Small intestine (tissue), 7 donors: ENCODE results near the gene KHNYN. TPM values are rescaled to one million over a fixed set of nuclear protein-coding genes. Genes with fewer than 3 reads are reported as not detected.

ENCODE experiments used
- DNase-seq, 2 donors: peaks; one replicate each; pipeline versions ENCODE4 v3.0.0 to v3.0.0-alpha.2; 2013
- FAIRE-seq: peaks from 2 replicates; lab custom pipeline; 2012; peaks lifted over from hg19 to GRCh38; lab: Jason Lieb, UNC
- H3K27ac ChIP-seq, 3 donors: one replicate each; pipeline ENCODE4 v1.5.1; 2013; ENCODE audit warnings: low read length in 2 of 3, mild to moderate bottlenecking in 2 of 3, control low read depth in 1 of 3, inconsistent platforms in 1 of 3, low read depth in 1 of 3, moderate library complexity in 1 of 3
- H3K27me3 ChIP-seq, 3 donors: one replicate each; pipeline ENCODE4 v1.6.1; 2013; ENCODE audit warnings: low read length in 3 of 3, inconsistent platforms in 1 of 3; ENCODE audit not compliant: control insufficient read depth in 3 of 3, insufficient read depth in 3 of 3
- H3K36me3 ChIP-seq, 3 donors: one replicate each; pipeline ENCODE4 v1.6.1; 2013; ENCODE audit warnings: low read length in 3 of 3, inconsistent platforms in 1 of 3, low read depth in 1 of 3, mild to moderate bottlenecking in 1 of 3, moderate library complexity in 1 of 3; ENCODE audit not compliant: control insufficient read depth in 3 of 3, insufficient read depth in 2 of 3
- H3K4me1 ChIP-seq, 3 donors: one replicate each; pipeline ENCODE4 v1.6.1; 2013; ENCODE audit warnings: low read length in 2 of 3, inconsistent platforms in 1 of 3, low read depth in 1 of 3, mild to moderate bottlenecking in 1 of 3, moderate library complexity in 1 of 3; ENCODE audit not compliant: control insufficient read depth in 3 of 3, insufficient read depth in 2 of 3
- H3K4me3 ChIP-seq, 3 donors: one replicate each; pipeline ENCODE4 v1.5.1; 2013; ENCODE audit warnings: low read length in 3 of 3, control low read depth in 1 of 3, inconsistent platforms in 1 of 3, low read depth in 1 of 3, mild to moderate bottlenecking in 1 of 3, moderate library complexity in 1 of 3
- H3K9me3 ChIP-seq, 2 donors: one replicate each; pipeline ENCODE4 v1.6.1; 2013; ENCODE audit warnings: low read depth in 1 of 2, low read length in 1 of 2; ENCODE audit not compliant: control insufficient read depth in 2 of 2, insufficient read depth in 1 of 2
- WGBS, 3 donors: extraction: QIAGEN DNeasy Blood & Tissue Kit; methylation state at CpG; one replicate each; pipeline ENCODE4 v1.1.7; 2013; 5-methylcytosine and 5-hydroxymethylcytosine counted together
- polyA plus RNA-seq, 4 donors: library from polyadenylated mRNA; stranded (reverse) in 3 of 4; unstranded in 1 of 4; fragments of 200-250 nt in 3 of 4; fragments of 120-200 nt in 1 of 4; gene quantifications; one replicate each; pipeline versions ENCODE4 v1.2.1 to v1.2.3, GENCODE V29; 2013
- donor health status: healthy with polysubstance abuse.
- donor health status: control.
- donor health status: control.
- donor health status: Bipolar disorder and iron deficiency.
- donor health status: healthy.

Gene KHNYN
- polyA plus RNA-seq, 4 donors = 21.3 to 75.6 (median 36.4) TPM

GRCh38 chr14:24425704-24426103 lies 4.0 kb upstream of the KHNYN start:
- no peak for FAIRE-seq
- Histone ChIP-seq H3K4me1 (peaks cover 12 to 66% (median 16%) of the 10 kb centered on the region in 3 donors), H3K27me3 (no peaks in the 10 kb centered on the region), H3K9me3 (no peaks in the 10 kb centered on the region), H3K36me3 (peaks cover 0 to 2% (median 0%) of the 10 kb centered on the region in 3 donors), H3K27ac (peak overlapping the region in 1 of 3 donors; percentile 85), H3K4me3 (peak overlapping the region in 1 of 3 donors; percentile 30)
- WGBS, 3 donors = 5 to 26% (median 17%) methylated on average over 3 of the region's 3 CpGs
- DNase-seq = peak; percentile 79 to 85

DNA sequence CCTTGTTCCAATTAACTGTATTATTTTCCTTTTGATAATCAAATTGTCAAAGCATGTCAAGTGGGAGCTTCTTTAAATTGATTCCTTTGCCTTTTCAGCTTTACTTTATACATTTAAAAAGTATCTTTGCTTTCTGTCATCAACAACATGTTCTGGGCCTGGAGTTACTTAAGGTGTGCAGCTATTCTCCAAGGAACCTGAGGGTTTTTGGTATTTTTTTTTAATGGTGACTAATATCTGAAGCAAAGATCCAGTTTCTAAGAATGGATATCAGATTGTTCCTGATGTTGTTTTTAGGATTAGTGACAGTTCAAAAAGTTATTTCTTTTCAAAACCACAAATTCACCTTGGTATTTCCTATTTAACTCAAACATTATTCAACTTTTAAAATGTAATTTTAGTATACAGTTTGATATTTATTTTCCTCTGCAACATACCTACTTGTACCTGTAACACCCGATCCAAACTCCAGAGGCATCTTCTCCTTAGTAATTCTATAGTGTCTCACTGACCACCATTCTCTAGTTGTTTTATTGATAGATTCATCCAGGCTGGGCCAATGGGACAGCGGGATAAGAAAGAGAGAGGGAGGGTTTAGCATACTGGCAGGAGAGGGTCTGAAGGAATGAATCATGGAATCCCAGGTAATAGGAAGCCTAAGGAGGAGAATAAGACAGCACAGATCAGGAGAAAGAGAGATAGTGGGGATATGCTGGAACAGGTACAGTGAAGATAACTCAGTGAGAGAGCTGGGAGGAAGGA lies 3.4 kb upstream of the KHNYN start:
- H3K9me3 ChIP-seq = no peaks in the 10 kb centered on the region
- no peaks in the 10 kb centered on the region for H3K27me3 ChIP-seq
- H3K4me3 ChIP-seq = peak overlapping the region in 1 of 3 donors; percentile 25
- 21 to 59% (median 44%) methylated on average over 2 of the region's 2 CpGs for WGBS, 3 donors
- peaks cover 12 to 71% (median 19%) of the 10 kb centered on the region in 3 donors for H3K4me1 ChIP-seq
- peaks cover 0 to 8% (median 0%) of the 10 kb centered on the region in 3 donors for H3K36me3 ChIP-seq
- H3K27ac ChIP-seq = peak overlapping the region; percentile 76 to 87 (median 85)
- FAIRE-seq (no peak), DNase-seq (no peak)

DNA sequence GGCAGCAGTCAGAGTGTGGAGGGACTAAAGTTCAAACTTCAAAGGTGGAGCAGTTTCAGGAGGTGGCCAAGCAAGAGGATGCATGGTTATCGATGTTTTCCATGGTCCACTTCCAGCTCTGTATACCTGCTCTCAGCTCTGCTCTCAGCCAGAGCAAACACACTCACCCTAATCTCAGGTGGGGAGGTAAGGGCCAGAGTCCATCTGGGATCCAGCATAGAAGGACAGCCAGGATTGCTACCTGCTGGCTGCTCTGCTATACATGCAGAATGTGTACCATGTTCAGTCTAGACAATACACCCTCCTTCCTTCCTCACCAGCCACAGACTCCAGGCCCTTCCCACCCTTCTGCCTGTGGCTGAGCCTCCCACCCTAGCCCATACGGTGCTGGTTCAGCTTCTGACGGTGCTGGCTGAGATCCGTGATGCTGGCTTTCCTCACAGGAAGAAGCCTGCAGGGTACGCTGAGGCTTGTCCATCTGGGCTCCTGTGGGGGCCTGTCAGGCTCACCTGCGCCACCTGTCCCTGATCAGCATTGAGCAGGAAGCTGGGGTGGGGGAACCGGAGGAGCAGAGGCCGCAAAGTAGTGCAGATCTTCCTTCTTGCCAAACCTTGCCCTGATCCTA lies 2.7 kb upstream of the KHNYN start:
- Histone ChIP-seq H3K36me3 (peaks cover 0 to 15% (median 0%) of the 10 kb centered on the region in 3 donors), H3K27ac (peak overlapping the region; percentile 85 to 89 (median 87)), H3K4me3 (peak overlapping the region in 2 of 3 donors; percentile 10 to 53), H3K4me1 (peaks cover 12 to 77% (median 19%) of the 10 kb centered on the region in 3 donors), H3K27me3 (no peaks in the 10 kb centered on the region), H3K9me3 (no peaks in the 10 kb centered on the region)
- no peak for FAIRE-seq
- 13 to 52% (median 37%) methylated on average over 7 to 8 of the region's 8 CpGs for whole genome bisulfite sequencing, 3 donors
- peak; percentile 93 to 99 for DNase-seq

DNA sequence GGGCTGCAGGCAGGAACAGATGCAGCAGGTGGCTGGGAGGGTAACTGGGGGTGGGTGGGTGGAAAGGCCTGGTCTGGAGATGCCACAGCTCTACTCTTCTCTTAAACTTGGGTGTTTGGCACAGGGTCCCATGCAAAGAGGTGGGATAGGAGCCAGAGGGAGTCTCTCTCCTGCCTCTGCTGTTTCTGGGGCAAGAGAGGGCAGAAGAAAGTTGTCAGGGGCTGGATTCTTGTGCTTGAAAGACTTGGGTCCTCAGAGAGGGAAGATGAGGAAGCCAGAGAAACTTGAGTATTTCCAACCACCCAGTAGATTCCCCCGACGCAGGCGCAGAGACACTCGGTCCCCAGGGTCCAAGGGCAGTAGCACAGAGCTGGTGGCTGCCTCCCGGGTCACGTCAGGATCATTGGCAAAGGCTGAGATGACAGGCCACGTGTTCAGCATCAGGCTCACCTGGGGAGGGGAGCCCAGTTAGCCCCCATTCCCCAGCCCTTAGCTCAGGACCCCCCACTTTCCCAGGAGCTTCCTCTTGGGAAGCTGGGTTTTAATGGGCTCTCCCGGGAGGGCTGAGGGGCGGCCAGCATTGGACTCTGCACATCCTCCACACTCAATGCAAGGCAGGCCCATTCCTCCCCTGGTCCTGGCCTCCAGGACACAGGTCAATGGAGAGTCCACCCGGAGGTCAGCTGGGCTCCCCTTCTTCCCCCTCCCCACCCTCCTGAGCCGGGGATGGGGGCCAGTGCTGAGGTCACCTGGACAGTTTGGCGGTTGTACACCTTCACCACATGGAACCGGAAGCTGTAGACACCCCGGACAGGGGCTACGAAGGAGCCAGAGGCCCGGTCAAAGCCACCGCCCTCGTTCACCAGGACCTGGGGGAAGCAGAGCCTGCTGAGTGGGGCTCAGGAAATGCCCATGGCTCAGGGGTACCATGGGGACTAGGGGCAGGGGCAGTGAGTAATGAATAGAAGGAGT lies 1.9 kb upstream of the KHNYN start:
- peak overlapping the region in 2 of 3 donors; percentile 10 to 53 for H3K4me3 ChIP-seq

DNA sequence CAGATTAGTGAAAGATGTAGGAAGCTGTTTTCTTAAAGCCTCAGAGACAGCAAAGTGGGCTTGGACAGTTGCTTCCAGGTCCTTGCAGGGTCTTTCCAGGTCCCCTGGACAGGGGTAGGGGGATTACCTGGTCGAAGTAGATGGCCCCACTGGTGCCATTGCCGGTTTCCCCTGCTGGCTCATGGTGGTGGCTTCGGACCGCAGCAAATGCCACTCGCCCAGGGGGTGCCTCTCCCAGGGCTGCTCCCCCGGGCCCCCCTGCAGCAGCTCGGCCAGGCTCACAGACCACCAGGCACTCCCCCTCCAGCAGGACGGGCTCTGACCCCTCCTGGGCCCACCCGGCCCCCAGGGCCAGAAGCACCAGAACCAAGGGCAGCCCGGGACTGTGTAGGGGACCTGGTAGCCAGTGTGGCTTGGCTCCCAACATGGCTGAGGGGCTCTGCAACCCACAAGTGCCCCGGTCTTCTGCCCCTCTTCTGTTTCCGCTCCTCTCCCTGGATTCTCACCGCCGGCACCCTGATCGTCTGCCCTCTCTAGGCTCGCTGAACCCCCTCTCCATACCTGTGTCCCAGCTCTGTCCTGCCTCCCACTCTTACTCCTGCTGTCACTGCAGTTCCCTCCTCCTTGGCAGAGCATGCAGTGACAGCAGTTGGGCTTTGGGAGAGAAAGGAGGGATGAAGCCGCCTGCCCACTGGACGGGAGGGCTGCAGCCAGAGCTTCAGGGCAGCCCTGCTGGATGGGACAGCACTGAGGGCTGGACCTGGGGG lies 943 bp upstream of the KHNYN start:
- whole genome bisulfite sequencing, 3 donors = 89 to 92% (median 90%) methylated on average over 14 to 18 of the region's 18 CpGs
- no peak for DNase-seq
- Histone ChIP-seq H3K9me3 (no peaks in the 10 kb centered on the region), H3K4me3 (peak overlapping the region in 1 of 3 donors; percentile 89), H3K27ac (peak overlapping the region; percentile 85 to 96 (median 95)), H3K27me3 (no peaks in the 10 kb centered on the region), H3K36me3 (peaks cover 0 to 26% (median 3%) of the 10 kb centered on the region in 3 donors), H3K4me1 (peaks cover 9 to 72% (median 14%) of the 10 kb centered on the region in 3 donors)
- FAIRE-seq = no peak

More for the DNA sequence above, 1.9 kb upstream of the KHNYN start:
- no peaks in the 10 kb centered on the region for H3K9me3 ChIP-seq
- H3K4me1 ChIP-seq = peaks cover 9 to 79% (median 14%) of the 10 kb centered on the region in 3 donors
- H3K27ac ChIP-seq = peak overlapping the region; percentile 85 to 89 (median 87)
- H3K36me3 ChIP-seq = peaks cover 0 to 23% (median 0%) of the 10 kb centered on the region in 3 donors
- no peaks in the 10 kb centered on the region for H3K27me3 ChIP-seq
- WGBS, 3 donors = 49 to 77% (median 51%) methylated on average over 12 to 18 of the region's 18 CpGs
- FAIRE-seq = no peak
- peak in 1 of 2 donors; percentile 63 for DNase-seq

DNA sequence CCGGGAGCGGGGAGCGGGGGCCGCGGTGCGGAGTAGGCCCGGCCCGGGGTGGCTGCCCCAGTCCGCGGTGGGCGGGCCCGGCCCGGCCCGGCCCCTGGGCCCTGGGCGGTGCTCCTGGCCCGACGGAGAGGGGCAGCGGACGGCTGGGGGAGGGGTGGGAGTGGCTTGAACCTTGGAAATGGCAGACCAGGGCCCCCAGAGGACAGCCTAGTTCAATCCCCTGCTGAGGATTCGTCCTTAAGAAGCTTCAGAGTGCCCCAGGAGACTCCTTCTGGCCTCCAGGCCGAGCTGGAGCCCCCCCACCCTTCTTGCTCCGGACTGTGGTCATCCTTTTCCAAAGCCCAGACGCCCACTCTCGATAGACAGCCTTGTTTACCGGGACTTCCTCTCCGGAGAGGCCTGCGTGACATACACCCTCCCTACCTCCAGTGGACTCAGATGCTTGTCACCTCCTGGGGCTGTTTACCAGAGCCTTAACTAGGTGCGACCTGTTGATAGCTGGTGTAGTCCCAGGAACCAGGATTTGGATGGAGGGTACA lies 458 bp downstream of the KHNYN start:
- FAIRE-seq = no peak
- peaks cover 9 to 60% (median 9%) of the 10 kb centered on the region in 3 donors for H3K4me1 ChIP-seq

More for the DNA sequence above, 458 bp downstream of the KHNYN start:
- DNase-seq = peak; percentile 60 to 93
- peak overlapping the region; percentile 85 to 96 (median 95) for H3K27ac ChIP-seq
- 0 to 1% (median 1%) methylated on average over 23 to 28 of the region's 28 CpGs for whole genome bisulfite sequencing, 3 donors
- H3K9me3 ChIP-seq = no peaks in the 10 kb centered on the region
- no peaks in the 10 kb centered on the region for H3K27me3 ChIP-seq
- peaks cover 0 to 33% (median 3%) of the 10 kb centered on the region in 3 donors for H3K36me3 ChIP-seq
- H3K4me3 ChIP-seq = peak overlapping the region; percentile 67 to 89 (median 81)
